GM12874 (cell line): Measurements from ENCODE around the gene TMEM131L.

Experiments used
- TF ChIP-seq, protein P1 (sequence below): IDR thresholded peaks from 2 replicates; pipeline ENCODE4 v1.5.1; 2011; ENCODE audit warnings: low read depth, mild to moderate bottlenecking, control low read depth, low read length, moderate library complexity; ENCODE audit not compliant: insufficient read depth

The TMEM131L gene

DNA sequence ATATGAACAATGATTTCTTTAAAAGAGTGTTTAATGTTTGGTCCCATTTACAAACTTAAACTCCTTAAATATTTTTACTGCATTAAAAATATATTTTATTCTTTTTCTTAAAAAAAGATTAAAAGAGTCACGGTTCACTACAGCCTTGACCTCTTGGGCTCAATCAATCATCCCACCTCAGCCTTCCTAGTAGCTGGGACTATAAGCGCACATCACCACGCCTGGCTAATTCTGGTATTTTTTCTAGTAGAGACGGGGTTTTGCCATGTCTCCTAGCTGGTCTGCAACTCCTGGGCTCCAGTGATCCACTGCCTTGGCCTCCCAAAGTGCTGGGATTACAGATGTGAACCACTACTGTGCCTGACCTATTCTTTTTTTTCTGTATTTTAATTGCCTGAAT is 113.2 kb downstream of the TMEM131L start:
- TF ChIP-seq, protein P1, sequence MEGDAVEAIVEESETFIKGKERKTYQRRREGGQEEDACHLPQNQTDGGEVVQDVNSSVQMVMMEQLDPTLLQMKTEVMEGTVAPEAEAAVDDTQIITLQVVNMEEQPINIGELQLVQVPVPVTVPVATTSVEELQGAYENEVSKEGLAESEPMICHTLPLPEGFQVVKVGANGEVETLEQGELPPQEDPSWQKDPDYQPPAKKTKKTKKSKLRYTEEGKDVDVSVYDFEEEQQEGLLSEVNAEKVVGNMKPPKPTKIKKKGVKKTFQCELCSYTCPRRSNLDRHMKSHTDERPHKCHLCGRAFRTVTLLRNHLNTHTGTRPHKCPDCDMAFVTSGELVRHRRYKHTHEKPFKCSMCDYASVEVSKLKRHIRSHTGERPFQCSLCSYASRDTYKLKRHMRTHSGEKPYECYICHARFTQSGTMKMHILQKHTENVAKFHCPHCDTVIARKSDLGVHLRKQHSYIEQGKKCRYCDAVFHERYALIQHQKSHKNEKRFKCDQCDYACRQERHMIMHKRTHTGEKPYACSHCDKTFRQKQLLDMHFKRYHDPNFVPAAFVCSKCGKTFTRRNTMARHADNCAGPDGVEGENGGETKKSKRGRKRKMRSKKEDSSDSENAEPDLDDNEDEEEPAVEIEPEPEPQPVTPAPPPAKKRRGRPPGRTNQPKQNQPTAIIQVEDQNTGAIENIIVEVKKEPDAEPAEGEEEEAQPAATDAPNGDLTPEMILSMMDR: peak; percentile 9; the same call in 1 of the 2 replicates

DNA sequence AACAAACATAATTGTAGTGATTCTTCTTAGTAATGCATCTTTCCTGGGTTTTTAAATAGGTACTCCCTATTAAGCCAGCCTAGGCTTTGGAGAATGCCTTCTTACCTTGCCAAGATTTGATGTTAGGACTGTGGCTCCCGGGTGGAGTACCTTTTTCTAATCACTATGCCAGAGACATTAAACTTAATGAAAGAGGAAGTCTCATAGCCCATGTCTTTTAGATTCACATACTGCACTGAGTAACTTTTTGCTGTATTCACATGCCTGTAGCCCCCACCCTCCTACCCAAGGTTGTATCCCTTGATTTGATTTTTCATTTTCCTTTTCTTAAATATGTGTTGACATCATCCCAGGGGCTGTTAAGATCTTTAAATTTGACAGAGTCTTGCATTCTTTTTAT is 113.7 kb downstream of the TMEM131L start:
- TF ChIP-seq, protein P1: no peak

DNA sequence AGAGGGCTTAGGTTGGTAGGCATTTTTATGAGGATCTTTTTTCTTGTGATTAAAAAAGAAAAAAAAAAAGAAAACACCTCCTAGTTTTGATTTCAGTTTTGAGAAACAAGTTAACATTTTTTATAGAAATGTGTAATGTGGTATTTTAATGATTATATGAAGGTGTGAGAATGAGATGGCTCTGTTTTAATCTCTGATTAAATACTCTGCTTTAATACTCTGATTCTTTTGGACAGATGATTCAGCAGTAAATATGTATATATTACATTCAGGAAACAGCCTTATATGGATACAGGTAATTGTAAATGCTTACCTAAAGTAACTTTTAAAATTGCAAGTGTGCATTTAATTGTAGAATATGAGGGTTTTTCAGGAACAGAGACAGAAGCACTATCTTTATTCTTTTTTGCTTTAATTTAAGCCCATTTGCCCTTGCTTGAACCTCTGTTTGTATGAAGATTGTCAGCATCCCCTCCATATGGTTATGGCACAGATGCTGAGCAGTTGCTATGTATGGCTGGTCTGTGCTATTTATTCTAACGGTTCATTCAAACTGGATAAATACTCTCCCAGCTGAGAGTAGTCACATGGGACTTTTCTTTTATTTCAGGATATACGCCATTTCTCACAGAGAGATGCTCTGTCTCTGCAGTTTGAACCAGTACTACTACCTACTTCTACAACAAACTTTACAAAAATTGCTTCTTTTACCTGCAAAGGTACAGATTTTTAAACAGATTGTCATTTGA is 117.0 kb downstream of the TMEM131L start:
- TF ChIP-seq, protein P1: no peak

DNA sequence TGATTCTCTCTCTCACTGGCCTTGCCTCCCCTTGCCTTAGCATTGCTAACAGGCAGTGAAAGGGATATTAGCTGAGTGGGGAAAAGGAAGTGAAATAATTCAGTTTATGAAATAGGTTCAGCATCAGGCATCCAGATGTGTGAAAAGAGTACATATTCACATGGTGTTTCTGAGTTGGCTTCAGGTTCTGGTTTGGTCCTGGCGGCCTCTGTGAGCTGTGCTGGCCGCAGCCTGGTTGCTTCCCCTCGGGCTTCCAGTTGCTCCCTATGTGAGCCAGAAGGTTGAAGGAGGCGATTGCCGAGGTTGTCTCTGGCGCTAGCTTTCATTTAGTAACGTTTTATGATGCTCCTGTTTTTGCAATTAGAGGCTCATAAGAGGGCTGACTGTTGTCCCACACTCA is 118.9 kb downstream of the TMEM131L start:
- TF ChIP-seq, protein P1: no peak

DNA sequence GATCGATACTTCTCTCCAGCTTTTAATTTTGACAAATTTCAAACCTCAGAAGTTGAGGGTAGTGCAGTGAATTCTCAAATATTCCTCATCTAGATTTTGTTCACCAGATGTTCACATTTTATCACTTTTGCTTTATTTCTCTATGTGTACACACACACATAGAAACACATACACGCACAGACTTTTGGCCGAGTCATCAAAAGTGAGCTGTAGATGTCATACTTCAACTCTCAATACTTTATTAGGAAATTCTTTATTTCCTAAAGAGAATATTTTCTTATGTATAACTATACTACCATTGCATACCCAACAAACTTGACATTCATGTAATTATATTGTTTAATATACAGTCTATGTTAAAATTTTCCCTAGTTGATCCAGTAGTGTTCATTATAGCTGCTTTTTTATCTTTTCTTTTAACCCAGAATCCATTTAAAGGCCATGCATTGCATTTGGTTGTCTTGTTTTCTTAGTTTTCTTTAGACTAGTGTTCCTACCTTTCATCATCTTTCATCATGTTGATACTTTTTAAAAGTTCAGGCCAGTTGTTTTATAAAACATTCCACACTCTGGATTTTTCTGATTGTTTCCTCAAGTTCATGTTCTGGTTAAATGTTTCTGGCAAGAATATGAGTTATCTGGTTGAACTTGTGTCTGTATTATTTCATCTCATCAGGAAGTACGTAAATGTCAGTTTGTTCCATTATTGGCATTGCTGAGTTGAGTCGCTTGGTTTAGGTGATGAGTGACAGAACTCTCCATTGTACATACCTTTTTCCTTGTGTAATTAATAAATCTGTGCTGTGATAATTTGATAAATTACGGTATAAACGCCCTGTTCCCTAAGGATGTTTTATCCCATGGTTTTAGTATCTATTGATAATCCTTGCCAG is 123.8 kb downstream of the TMEM131L start:
- TF ChIP-seq, protein P1: no peak

DNA sequence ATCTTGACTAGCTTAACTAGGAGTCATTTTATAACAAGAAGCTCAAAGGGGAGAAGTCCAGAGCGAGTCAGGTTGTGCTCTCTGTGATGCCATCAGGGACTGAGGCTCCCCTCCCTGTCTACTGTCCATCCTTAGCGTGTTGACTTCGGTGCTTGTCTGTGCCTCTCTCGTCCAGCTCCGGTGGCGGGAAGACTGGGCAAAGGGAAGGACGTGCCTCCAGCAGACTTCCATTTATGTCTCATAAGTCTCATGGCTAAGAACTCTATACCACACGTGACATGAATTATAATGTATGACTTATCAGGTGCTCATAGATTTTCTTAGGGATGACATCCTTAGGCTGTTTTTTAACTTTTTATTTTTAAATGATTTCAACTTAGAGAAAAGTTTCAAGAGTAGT is 125.3 kb downstream of the TMEM131L start:
- TF ChIP-seq, protein P1: no peak

DNA sequence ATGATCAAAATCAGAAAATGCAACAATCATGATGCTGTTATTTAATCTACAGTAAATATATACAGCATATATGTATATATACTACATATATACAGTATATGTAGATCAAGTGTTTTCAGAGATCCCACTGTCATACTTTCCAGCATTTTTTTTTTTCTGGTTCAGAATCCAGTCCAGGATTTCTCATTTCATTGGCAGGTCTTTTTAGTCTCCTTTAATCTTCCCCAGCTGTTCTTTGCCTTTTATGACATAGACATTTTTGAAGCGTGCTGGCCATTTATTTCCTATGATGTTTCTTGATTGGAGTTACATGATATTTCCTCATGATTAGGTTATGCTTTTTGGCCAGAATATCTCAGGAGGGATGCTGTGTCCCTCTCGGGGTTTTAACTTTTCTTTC is 125.9 kb downstream of the TMEM131L start:
- TF ChIP-seq, protein P1: no peak
